Aorta (tissue), 5 donors: ENCODE results near the gene SOST. TPM values are rescaled to one million over a fixed set of nuclear protein-coding genes. Genes with fewer than 3 reads are reported as not detected.
"Not testable (repeated sequence)": the region's sequence is repeated elsewhere in the genome, so short reads cannot be mapped to it uniquely, and the experiment has no call there.

Source experiments
- ATAC-seq: fragments of 200-7000 bp; cut with Tn5 transposase; one replicate; pipeline ENCODE4 v1.9.1; 2022; ENCODE audit warnings: moderate library complexity; ENCODE audit not compliant: low FRiP score
- DNase-seq, 2 donors: peaks; one replicate each; pipeline ENCODE4 v3.0.0-alpha.2; 2020
- H3K27ac ChIP-seq, 2 donors: one replicate each; pipeline ENCODE4 v1.5.1; 2013; ENCODE audit warnings: low read length in 2 of 2, mild to moderate bottlenecking in 2 of 2, moderate library complexity in 2 of 2, control low read depth in 1 of 2, inconsistent platforms in 1 of 2, low read depth in 1 of 2
- H3K27me3 ChIP-seq, 2 donors: one replicate each; pipeline ENCODE4 v1.6.1; 2013; ENCODE audit warnings: control low read depth in 1 of 2, low read length in 1 of 2, mild to moderate bottlenecking in 1 of 2, moderate library complexity in 1 of 2; ENCODE audit not compliant: insufficient read depth in 2 of 2, control insufficient read depth in 1 of 2
- H3K36me3 ChIP-seq, 2 donors: one replicate each; pipeline ENCODE4 v1.6.1; 2013; ENCODE audit warnings: control low read depth in 1 of 2, low read length in 1 of 2, mild to moderate bottlenecking in 1 of 2; ENCODE audit not compliant: insufficient read depth in 2 of 2, control insufficient read depth in 1 of 2
- H3K4me1 ChIP-seq, 2 donors: one replicate each; pipeline ENCODE4 v1.6.1; 2013; ENCODE audit warnings: low read length in 2 of 2, control low read depth in 1 of 2, mild to moderate bottlenecking in 1 of 2, moderate library complexity in 1 of 2; ENCODE audit not compliant: insufficient read depth in 2 of 2, control insufficient read depth in 1 of 2
- H3K4me3 ChIP-seq, 2 donors: one replicate each; pipeline ENCODE4 v1.5.1; 2013; ENCODE audit warnings: low read length in 2 of 2, control low read depth in 1 of 2, mild to moderate bottlenecking in 1 of 2
- H3K9me3 ChIP-seq: one replicate; pipeline ENCODE4 v1.6.1; 2013; ENCODE audit warnings: mild to moderate bottlenecking, low read length; ENCODE audit not compliant: control insufficient read depth
- WGBS, 2 donors: extraction: QIAGEN DNeasy Blood & Tissue Kit; methylation state at CpG; one replicate each; pipeline ENCODE4 v1.1.7; 2013; 5-methylcytosine and 5-hydroxymethylcytosine counted together
- intact Hi-C, 2 donors: fragments of 100-400 bp; cut with DNase I; formaldehyde crosslinking; loops; one replicate each; pipeline versions ENCODE4 v1.14.2 to v1.15.0; 2022
- long read RNA-seq, 2 donors: library from polyadenylated mRNA; unstranded; transcript quantifications; one replicate each; pipeline ENCODE4 v2.0.0, GENCODE V29; 2020 to 2021
- polyA plus RNA-seq, 2 donors: library from polyadenylated mRNA; stranded (reverse); fragments of 200-250 nt; gene quantifications; one replicate each; pipeline ENCODE4 v1.2.3, GENCODE V29; 2013
- total RNA-seq, 2 donors: library from RNA; stranded (reverse); fragmentation: NEBNext Ultra II Directional; extraction: Animal tissue kit (Norgen Biotek cat#: 25700); gene quantifications; one replicate each; pipeline ENCODE4 v1.2.1, GENCODE V29; 2021
- donor health status: healthy with polysubstance abuse.
- donor health status: Bipolar disorder and iron deficiency.
- donor health status: DM: no; HTN: no; CAD: no.
- donor health status: DM: no; HTN: no; CAD: no.
- donor health status: DM: yes; HTN: yes; CAD: no.

SOST gene
- total RNA-seq: 10 to 100 TPM; 21.7 to 34.3 TPM
- polyA plus RNA-seq: 10 to 100 TPM in 1 of 2 donors, 1 to 10 TPM in 1; 4.8 to 18.2 TPM
- long read RNA-seq, donor 1, transcript SOST-201 (2 exons, 2,300 nt): major isoform, 179 of 192 reads
- long read RNA-seq, donor 1, partial matches to known transcripts: 13 of 192 reads
- long read RNA-seq, donor 1, other reads (novel, unspliced or antisense): 0 of 192 reads
- long read RNA-seq, donor 2, transcript SOST-201 (2 exons, 2,300 nt): major isoform, 20 of 34 reads
- long read RNA-seq, donor 2, partial matches to known transcripts: 0 of 34 reads
- long read RNA-seq, donor 2, other reads (novel, unspliced or antisense): 14 of 34 reads

GRCh38 chr17:43758497-43759174, at the start of gene SOST:
SOST (minus strand) TSS chr17:43758791; CDS start chr17:43758741, 50 bp downstream.
- Histone ChIP-seq H3K4me1 (peaks cover 0 to 2% of the 10 kb centered on the region in 2 donors), H3K27ac (peak within 1 kb of the TSS; percentile 9 to 42), H3K36me3 (no peaks in the 10 kb centered on the region), H3K9me3 (no peaks in the 10 kb centered on the region), H3K27me3 (no peaks in the 10 kb centered on the region), H3K4me3 (no peak within 1 kb of the TSS)
- WGBS, 2 donors: 13 to 18% methylated on average over 24 of the region's 24 CpGs
- intact Hi-C loops: loop anchor here in 1 of 2 donors (5.0 kb wide), 1 partner anchor 181 kb away; no protein-coding TSS in a partner anchor
- DNase-seq: peak in 1 of 2 donors; percentile 67
- ATAC-seq: no peak

- no peaks in the 10 kb centered on the region for H3K27me3 ChIP-seq
- peaks cover 5 to 7% of the 10 kb centered on the region in 2 donors for H3K36me3 ChIP-seq
- H3K27ac ChIP-seq: no peak overlapping the region
- intact Hi-C loops: no loop called here
- no peak overlapping the region for H3K4me3 ChIP-seq
- no peaks in the 10 kb centered on the region for H3K4me1 ChIP-seq
- ATAC-seq: no peak
- H3K9me3 ChIP-seq: no peaks in the 10 kb centered on the region
- DNase-seq: no peak
- 94 to 95% methylated on average over 4 of the region's 4 CpGs for WGBS, 2 donors
Measured at GRCh38 chr17:43808076-43808475, 49.5 kb upstream of the SOST start.

- Histone ChIP-seq H3K4me3 (no peak overlapping the region), H3K36me3 (peaks cover 10% of the 10 kb centered on the region in 2 donors), H3K27ac (no peak overlapping the region), H3K27me3 (no peaks in the 10 kb centered on the region), H3K9me3 (no peaks in the 10 kb centered on the region), H3K4me1 (no peaks in the 10 kb centered on the region)
- intact Hi-C loops: no loop called here
- ATAC-seq (no peak), DNase-seq (no peak)
Measured at GRCh38 chr17:43805117-43805516, 46.5 kb upstream of the SOST start.

GRCh38 chr17:43803758-43804157, 45.2 kb upstream of the SOST start:
- DNase-seq (no peak), ATAC-seq (no peak)
- Histone ChIP-seq H3K4me1 (no peaks in the 10 kb centered on the region), H3K9me3 (no peaks in the 10 kb centered on the region), H3K4me3 (no peak overlapping the region), H3K27ac (no peak overlapping the region), H3K27me3 (no peaks in the 10 kb centered on the region), H3K36me3 (peaks cover 10% of the 10 kb centered on the region in 2 donors)
- 64 to 65% methylated on average over 4 of the region's 4 CpGs for WGBS, 2 donors
- intact Hi-C loops: no loop called here

GRCh38 chr17:43801844-43802243, 43.3 kb upstream of the SOST start:
- ATAC-seq: no peak
- H3K27me3 ChIP-seq: no peaks in the 10 kb centered on the region
- peaks cover 6 to 8% of the 10 kb centered on the region in 2 donors for H3K36me3 ChIP-seq
- H3K9me3 ChIP-seq: no peaks in the 10 kb centered on the region
- WGBS, 2 donors: 84 to 90% methylated on average over 3 of the region's 3 CpGs
- DNase-seq: no peak
- no peak overlapping the region for H3K27ac ChIP-seq
- no peaks in the 10 kb centered on the region for H3K4me1 ChIP-seq
- H3K4me3 ChIP-seq: no peak overlapping the region
- intact Hi-C loops: no loop called here

- H3K4me1 ChIP-seq: no peaks in the 10 kb centered on the region
- H3K9me3 ChIP-seq: no peaks in the 10 kb centered on the region
- intact Hi-C loops: no loop called here
- no peak overlapping the region for H3K4me3 ChIP-seq
- peaks cover 6 to 8% of the 10 kb centered on the region in 2 donors for H3K36me3 ChIP-seq
- DNase-seq (no peak), ATAC-seq (no peak)
- no peak overlapping the region for H3K27ac ChIP-seq
- WGBS, 2 donors: 94 to 95% methylated on average over 3 of the region's 3 CpGs
- no peaks in the 10 kb centered on the region for H3K27me3 ChIP-seq
Measured at GRCh38 chr17:43800736-43801135, 42.1 kb upstream of the SOST start.

GRCh38 chr17:43799047-43799446, 40.5 kb upstream of the SOST start:
- no peak overlapping the region for H3K4me3 ChIP-seq
- H3K4me1 ChIP-seq: no peaks in the 10 kb centered on the region
- no peaks in the 10 kb centered on the region for H3K9me3 ChIP-seq
- intact Hi-C loops: no loop called here
- 68 to 69% methylated on average over 2 of the region's 2 CpGs for WGBS, 2 donors
- no peaks in the 10 kb centered on the region for H3K27me3 ChIP-seq
- H3K27ac ChIP-seq: no peak overlapping the region
- no peak for ATAC-seq
- DNase-seq: no peak
- peaks cover 6 to 8% of the 10 kb centered on the region in 2 donors for H3K36me3 ChIP-seq

GRCh38 chr17:43798024-43798423, 39.4 kb upstream of the SOST start:
- ATAC-seq, H3K4me1 ChIP-seq, H3K9me3 ChIP-seq, H3K36me3 ChIP-seq, intact Hi-C loops, DNase-seq, H3K4me3 ChIP-seq, H3K27me3 ChIP-seq, H3K27ac ChIP-seq: not testable (repeated sequence)
- WGBS, 2 donors: 88 to 95% methylated on average over 8 to 9 of the region's 9 CpGs

GRCh38 chr17:43792668-43793067, 34.1 kb upstream of the SOST start:
- H3K27ac ChIP-seq, H3K4me3 ChIP-seq, H3K9me3 ChIP-seq, H3K4me1 ChIP-seq, intact Hi-C loops, ATAC-seq, H3K36me3 ChIP-seq, H3K27me3 ChIP-seq, DNase-seq: not testable (repeated sequence)
- 89 to 91% methylated on average over 4 of the region's 4 CpGs for WGBS, 2 donors
